ENCODE data around the gene ZCCHC8.
A peak's percentile ranks its signal among the peaks of the same experiment; 100 is the strongest.
"Not testable (repeated sequence)": the region's sequence is repeated elsewhere in the genome, so short reads cannot be mapped to it uniquely, and the experiment has no call there.

The ZCCHC8 gene

GRCh38 chr12:122473543-122474323 lies 27.0 kb downstream of the ZCCHC8 start:
- Mint-ChIP-seq H3K9me3 (no peaks in the 10 kb centered on the region), H3K27ac (no peak overlapping the region), H3K36me3 (peaks cover 44% of the 10 kb centered on the region), H3K27me3 (no peaks in the 10 kb centered on the region), H3K4me1 (peaks cover 21% of the 10 kb centered on the region), H3K4me3 (no peak overlapping the region)
- no peak for DNase-seq
- CTCF ChIA-PET: interaction anchor here (0.6 to 5.9 kb wide), 8 partner anchors 10 to 83 kb away, joined by 3 to 192 read pairs (median 4); partner anchors contain the start of genes CLIP1 and ZCCHC8

GRCh38 chr12:122471324-122472226 lies 29.2 kb downstream of the ZCCHC8 start:
- Mint-ChIP-seq H3K36me3 (peaks cover 30% of the 10 kb centered on the region), H3K9me3 (no peaks in the 10 kb centered on the region), H3K4me1 (peaks cover 21% of the 10 kb centered on the region), H3K27me3 (no peaks in the 10 kb centered on the region), H3K27ac (no peak overlapping the region), H3K4me3 (no peak overlapping the region)
- CTCF ChIA-PET: interaction anchor here (0.7 to 5.9 kb wide), 24 partner anchors 9 to 322 kb away, joined by 3 to 192 read pairs (median 4); partner anchors contain the start of gene CLIP1
- DNase-seq: no peak

GRCh38 chr12:122470576-122470975 lies 30.2 kb downstream of the ZCCHC8 start:
- H3K4me3 Mint-ChIP-seq, H3K27me3 Mint-ChIP-seq, H3K27ac Mint-ChIP-seq, H3K9me3 Mint-ChIP-seq, DNase-seq: not testable (repeated sequence)
- peaks cover 18% of the 10 kb centered on the region for H3K4me1 Mint-ChIP-seq
- peaks cover 20% of the 10 kb centered on the region for H3K36me3 Mint-ChIP-seq
- CTCF ChIA-PET: interaction anchor here (0.7 to 5.9 kb wide), 11 partner anchors 12 to 140 kb away, joined by 3 to 192 read pairs (median 7); partner anchors contain the start of gene CLIP1

GRCh38 chr12:122469856-122470255 lies 30.9 kb downstream of the ZCCHC8 start:
- not testable (repeated sequence) for H3K27me3 Mint-ChIP-seq, H3K27ac Mint-ChIP-seq, DNase-seq, H3K9me3 Mint-ChIP-seq, H3K4me3 Mint-ChIP-seq
- peaks cover 15% of the 10 kb centered on the region for H3K36me3 Mint-ChIP-seq
- CTCF ChIA-PET: interaction anchor here (1.6 to 5.9 kb wide), 2 partner anchors 17 to 70 kb away, joined by 4 to 192 read pairs; no protein-coding TSS in a partner anchor
- peaks cover 13% of the 10 kb centered on the region for H3K4me1 Mint-ChIP-seq

GRCh38 chr12:122467983-122468382 lies 32.7 kb downstream of the ZCCHC8 start:
- H3K27ac Mint-ChIP-seq: no peak overlapping the region
- H3K9me3 Mint-ChIP-seq: no peaks in the 10 kb centered on the region
- peaks cover under 1% of the 10 kb centered on the region for H3K36me3 Mint-ChIP-seq
- peaks cover 6% of the 10 kb centered on the region for H3K4me1 Mint-ChIP-seq
- CTCF ChIA-PET: no interaction called here
- DNase-seq: no peak
- no peaks in the 10 kb centered on the region for H3K27me3 Mint-ChIP-seq
- no peak overlapping the region for H3K4me3 Mint-ChIP-seq

GRCh38 chr12:122464317-122465042 lies 36.3 kb downstream of the ZCCHC8 start:
- H3K27me3 Mint-ChIP-seq, H3K27ac Mint-ChIP-seq, H3K4me3 Mint-ChIP-seq, DNase-seq, H3K4me1 Mint-ChIP-seq, H3K9me3 Mint-ChIP-seq, H3K36me3 Mint-ChIP-seq: not testable (repeated sequence)
- CTCF ChIA-PET: interaction anchor here (1.9 kb wide), 1 partner anchor 65 kb away, joined by 11 read pairs; no protein-coding TSS in a partner anchor

GRCh38 chr12:122460641-122461040 lies 40.1 kb downstream of the ZCCHC8 start:
- H3K9me3 Mint-ChIP-seq: no peaks in the 10 kb centered on the region
- H3K27ac Mint-ChIP-seq: no peak overlapping the region
- CTCF ChIA-PET: no interaction called here
- no peaks in the 10 kb centered on the region for H3K27me3 Mint-ChIP-seq
- no peaks in the 10 kb centered on the region for H3K36me3 Mint-ChIP-seq
- DNase-seq: no peak
- H3K4me1 Mint-ChIP-seq: peaks cover 16% of the 10 kb centered on the region
- no peak overlapping the region for H3K4me3 Mint-ChIP-seq

- peaks cover 16% of the 10 kb centered on the region for H3K4me1 Mint-ChIP-seq
- CTCF ChIA-PET: no interaction called here
- H3K9me3 Mint-ChIP-seq: no peaks in the 10 kb centered on the region
- H3K27ac Mint-ChIP-seq: no peak overlapping the region
- DNase-seq: no peak
- H3K36me3 Mint-ChIP-seq: no peaks in the 10 kb centered on the region
- no peaks in the 10 kb centered on the region for H3K27me3 Mint-ChIP-seq
- H3K4me3 Mint-ChIP-seq: no peak overlapping the region
Observed at GRCh38 chr12:122460061-122460460, 40.7 kb downstream of the ZCCHC8 start.

- DNase-seq: no peak
- Mint-ChIP-seq H3K9me3 (no peaks in the 10 kb centered on the region), H3K27me3 (no peaks in the 10 kb centered on the region), H3K4me1 (peaks cover 23% of the 10 kb centered on the region), H3K27ac (no peak overlapping the region), H3K36me3 (no peaks in the 10 kb centered on the region), H3K4me3 (no peak overlapping the region)
- CTCF ChIA-PET: interaction anchor here (1.4 kb wide), 1 partner anchor 12 kb away, joined by 8 read pairs; no protein-coding TSS in a partner anchor
Observed at GRCh38 chr12:122459211-122459610, 41.5 kb downstream of the ZCCHC8 start.

GRCh38 chr12:122458105-122459035 lies 42.4 kb downstream of the ZCCHC8 start:
- no peak for DNase-seq
- Mint-ChIP-seq H3K27ac (peak overlapping the region; percentile 81), H3K4me1 (peaks cover 32% of the 10 kb centered on the region), H3K36me3 (no peaks in the 10 kb centered on the region), H3K4me3 (no peak overlapping the region), H3K9me3 (no peaks in the 10 kb centered on the region), H3K27me3 (no peaks in the 10 kb centered on the region)
- CTCF ChIA-PET: interaction anchor here (1.4 kb wide), 1 partner anchor 13 kb away, joined by 8 read pairs; no protein-coding TSS in a partner anchor

- Mint-ChIP-seq H3K9me3 (no peaks in the 10 kb centered on the region), H3K36me3 (no peaks in the 10 kb centered on the region), H3K27ac (peak overlapping the region; percentile 81), H3K4me3 (no peak overlapping the region), H3K4me1 (peaks cover 39% of the 10 kb centered on the region), H3K27me3 (no peaks in the 10 kb centered on the region)
- DNase-seq: no peak
- CTCF ChIA-PET: no interaction called here
Observed at GRCh38 chr12:122457627-122458026, 43.1 kb downstream of the ZCCHC8 start.

GRCh38 chr12:122454739-122455138 lies 46.0 kb downstream of the ZCCHC8 start:
- Mint-ChIP-seq H3K4me1 (peaks cover 46% of the 10 kb centered on the region), H3K9me3 (no peaks in the 10 kb centered on the region)

GRCh38 chr12:122454250-122454721 lies 46.4 kb downstream of the ZCCHC8 start:
- Mint-ChIP-seq H3K36me3 (no peaks in the 10 kb centered on the region), H3K4me3 (no peak overlapping the region), H3K27ac (peak overlapping the region; percentile 100), H3K9me3 (no peaks in the 10 kb centered on the region), H3K4me1 (peaks cover 46% of the 10 kb centered on the region), H3K27me3 (no peaks in the 10 kb centered on the region)
- DNase-seq: no peak
- CTCF ChIA-PET: interaction anchor here (0.7 kb wide), 1 partner anchor 29 kb away, joined by 3 read pairs; no protein-coding TSS in a partner anchor

More at GRCh38 chr12:122454739-122455138, 46.0 kb downstream of the ZCCHC8 start:
- Mint-ChIP-seq H3K36me3 (no peaks in the 10 kb centered on the region), H3K27ac (no peak overlapping the region), H3K27me3 (no peaks in the 10 kb centered on the region), H3K4me3 (no peak overlapping the region)
- DNase-seq: no peak
- CTCF ChIA-PET: interaction anchor here (0.7 kb wide), 1 partner anchor 30 kb away, joined by 3 read pairs; no protein-coding TSS in a partner anchor

Data from activated naive CD4-positive, alpha-beta T cell treated with anti-CD3 and anti-CD28 coated beads, Interleukin-2, amount 10 ng/mL, durations not matched to agents 7 days and 5 days (primary cell).